HFFc6 (cell line): ENCODE data around the gene HTR7. TPM values are rescaled to one million over a fixed set of nuclear protein-coding genes. Genes with fewer than 3 reads are reported as not detected.

Source experiments
- DNase-seq: peaks from one replicate; pipeline ENCODE4 v3.0.0-alpha.2; 2018
- H3K27ac Mint-ChIP-seq: 2 replicates; pipeline ENCODE4 v1.8.0; 2020; ENCODE audit warnings: mild to moderate bottlenecking, mixed read lengths
- H3K27me3 Mint-ChIP-seq: 2 replicates; pipeline ENCODE4 v1.8.0; 2021; ENCODE audit warnings: mild to moderate bottlenecking, moderate library complexity, mixed read lengths; ENCODE audit not compliant: insufficient read depth
- H3K36me3 Mint-ChIP-seq: 2 replicates; pipeline ENCODE4 v1.8.0; 2021; ENCODE audit warnings: low read depth, mixed read lengths
- H3K4me1 Mint-ChIP-seq: 2 replicates; pipeline ENCODE4 v1.8.0; 2020; ENCODE audit warnings: low read depth, mixed read lengths
- H3K4me3 Mint-ChIP-seq: 2 replicates; pipeline ENCODE4 v1.8.0; 2020; ENCODE audit warnings: mild to moderate bottlenecking, moderate library complexity, mixed read lengths
- H3K9me3 Mint-ChIP-seq: 2 replicates; pipeline ENCODE4 v1.8.0; 2020; ENCODE audit warnings: mild to moderate bottlenecking, mixed read lengths
- CTCF ChIP-seq: fragments of 200-600 bp; sonication (generic); IDR thresholded peaks from 2 replicates; pipeline ENCODE4 v1.5.0; 2021; ENCODE audit warnings: antibody characterized with exemption, mild to moderate bottlenecking
- total RNA-seq, 6 experiments: library from RNA; stranded (reverse); fragmentation: NEBNext Ultra II Directional; extraction: Animal tissue kit (Norgen Biotek cat#: 25700); gene quantifications; 2 replicates in 1 of 6; 3 replicates in 5 of 6; pipeline ENCODE4 v1.2.3, GENCODE V29; 2021

HTR7 gene
- total RNA-seq, 6 experiments from 2014 or later = 0.23 to 0.50 (median 0.30) TPM

- H3K4me1 Mint-ChIP-seq = peaks cover 19% of the 10 kb centered on the region
- no peak for DNase-seq
- H3K9me3 Mint-ChIP-seq = no peaks in the 10 kb centered on the region
- TF ChIP-seq CTCF = no peak
- H3K4me3 Mint-ChIP-seq = no peak overlapping the region
- H3K36me3 Mint-ChIP-seq = no peaks in the 10 kb centered on the region
- H3K27ac Mint-ChIP-seq = no peak overlapping the region
- peaks cover 4% of the 10 kb centered on the region for H3K27me3 Mint-ChIP-seq
These were observed 119.0 kb downstream of the HTR7 start for GRCh38 chr10:90738885-90739284.

- no peaks in the 10 kb centered on the region for H3K4me1 Mint-ChIP-seq
These were observed 123.4 kb downstream of the HTR7 start for GRCh38 chr10:90734415-90734814.

GRCh38 chr10:90732581-90732980 lies 125.3 kb downstream of the HTR7 start:
- Mint-ChIP-seq H3K9me3 (no peaks in the 10 kb centered on the region), H3K27me3 (no peaks in the 10 kb centered on the region; the same call in 1 of the 2 replicates), H3K4me1 (no peaks in the 10 kb centered on the region), H3K36me3 (no peaks in the 10 kb centered on the region), H3K4me3 (no peak overlapping the region), H3K27ac (no peak overlapping the region)
- TF ChIP-seq CTCF = no peak
- no peak for DNase-seq

More at GRCh38 chr10:90734415-90734814, 123.4 kb downstream of the HTR7 start:
- Mint-ChIP-seq H3K27ac (no peak overlapping the region), H3K36me3 (no peaks in the 10 kb centered on the region), H3K27me3 (no peaks in the 10 kb centered on the region), H3K9me3 (no peaks in the 10 kb centered on the region), H3K4me3 (no peak overlapping the region)
- DNase-seq = no peak
- no peak for TF ChIP-seq CTCF

GRCh38 chr10:90723416-90724068 lies 134.3 kb downstream of the HTR7 start:
- Mint-ChIP-seq H3K27ac (no peak overlapping the region), H3K9me3 (no peaks in the 10 kb centered on the region), H3K4me3 (no peak overlapping the region), H3K4me1 (no peaks in the 10 kb centered on the region), H3K36me3 (no peaks in the 10 kb centered on the region), H3K27me3 (no peaks in the 10 kb centered on the region; the same call in 1 of the 2 replicates)
- TF ChIP-seq CTCF = no peak
- no peak for DNase-seq

GRCh38 chr10:90722832-90723231 lies 135.0 kb downstream of the HTR7 start:
- DNase-seq = no peak
- Mint-ChIP-seq H3K27ac (no peak overlapping the region), H3K27me3 (no peaks in the 10 kb centered on the region; the same call in 1 of the 2 replicates), H3K36me3 (no peaks in the 10 kb centered on the region), H3K9me3 (no peaks in the 10 kb centered on the region), H3K4me1 (no peaks in the 10 kb centered on the region), H3K4me3 (no peak overlapping the region)
- no peak for TF ChIP-seq CTCF
